Activated CD4-positive, alpha-beta T cell treated with anti-CD3 and anti-CD28 coated beads, Interleukin-2, amount 10 ng/mL, durations not matched to agents 7 days and 5 days (primary cell): ENCODE results near the gene PAK5. TPM values are rescaled to one million over a fixed set of nuclear protein-coding genes. Genes with fewer than 3 reads are reported as not detected.

ENCODE experiments used
- CTCF ChIA-PET: fragments of 350-600 bp; sonication (Branson Sonifier 250); formaldehyde crosslinking; loops from one replicate; lab custom pipeline; 2021; ENCODE audit warnings: antibody characterized with exemption; lab: Charles Lee
- POLR2A ChIA-PET: fragments of 350-600 bp; sonication (Branson Sonifier 250); formaldehyde crosslinking; loops from one replicate; lab custom pipeline; 2021; ENCODE audit warnings: antibody characterized with exemption; lab: Charles Lee
- DNase-seq: peaks from one replicate; pipeline ENCODE4 v3.0.0-alpha.2; 2020
- H3K27ac Mint-ChIP-seq: one replicate; pipeline ENCODE4 v1.8.0; 2021; ENCODE audit warnings: mild to moderate bottlenecking, moderate library complexity, mixed read lengths
- H3K27me3 Mint-ChIP-seq: one replicate; pipeline ENCODE4 v1.8.0; 2021; ENCODE audit warnings: mixed read lengths
- H3K36me3 Mint-ChIP-seq: one replicate; pipeline ENCODE4 v1.8.0; 2021; ENCODE audit warnings: low read depth, mixed read lengths
- H3K4me1 Mint-ChIP-seq: one replicate; pipeline ENCODE4 v1.8.0; 2021; ENCODE audit warnings: mixed read lengths
- H3K4me3 Mint-ChIP-seq: one replicate; pipeline ENCODE4 v1.8.0; 2021; ENCODE audit warnings: mild to moderate bottlenecking, moderate library complexity, mixed read lengths
- H3K9me3 Mint-ChIP-seq: one replicate; pipeline ENCODE4 v1.8.0; 2021; ENCODE audit warnings: mixed read lengths
- total RNA-seq, 2 experiments: library from RNA; stranded (reverse); gene quantifications; one replicate each; pipeline ENCODE4 v1.2.3, GENCODE V29; 2021

The PAK5 gene
- total RNA-seq, 2 experiments from 2014 or later: not detected

GRCh38 chr20:9499126-9499899 lies 339.6 kb downstream of the PAK5 start:
- Mint-ChIP-seq H3K9me3 (peaks cover 7% of the 10 kb centered on the region), H3K4me1 (no peaks in the 10 kb centered on the region), H3K27me3 (no peaks in the 10 kb centered on the region), H3K4me3 (no peak overlapping the region), H3K27ac (no peak overlapping the region), H3K36me3 (no peaks in the 10 kb centered on the region)
- POLR2A ChIA-PET: no interaction called here
- CTCF ChIA-PET: no interaction called here
- no peak for DNase-seq

- CTCF ChIA-PET: no interaction called here
- POLR2A ChIA-PET: no interaction called here
- no peak for DNase-seq
- Mint-ChIP-seq H3K4me1 (no peaks in the 10 kb centered on the region), H3K9me3 (peaks cover 8% of the 10 kb centered on the region), H3K27me3 (no peaks in the 10 kb centered on the region), H3K4me3 (no peak overlapping the region), H3K27ac (no peak overlapping the region), H3K36me3 (no peaks in the 10 kb centered on the region)
Observed at GRCh38 chr20:9498322-9498721, 340.6 kb downstream of the PAK5 start.

- DNase-seq: no peak
- ChIA-PET POLR2A (no interaction called here), CTCF (no interaction called here)
- Mint-ChIP-seq H3K27me3 (no peaks in the 10 kb centered on the region), H3K36me3 (no peaks in the 10 kb centered on the region), H3K4me3 (no peak overlapping the region), H3K9me3 (peaks cover 8% of the 10 kb centered on the region), H3K27ac (no peak overlapping the region), H3K4me1 (no peaks in the 10 kb centered on the region)
Observed at GRCh38 chr20:9496155-9496554, 342.7 kb downstream of the PAK5 start.

- ChIA-PET CTCF (no interaction called here), POLR2A (no interaction called here)
- Mint-ChIP-seq H3K27me3 (no peaks in the 10 kb centered on the region), H3K4me1 (no peaks in the 10 kb centered on the region), H3K4me3 (no peak overlapping the region), H3K9me3 (peaks cover 8% of the 10 kb centered on the region), H3K27ac (no peak overlapping the region), H3K36me3 (no peaks in the 10 kb centered on the region)
- DNase-seq: no peak
Observed at GRCh38 chr20:9495701-9496100, 343.2 kb downstream of the PAK5 start.

- POLR2A ChIA-PET: no interaction called here
- no peaks in the 10 kb centered on the region for H3K36me3 Mint-ChIP-seq
- H3K27ac Mint-ChIP-seq: no peak overlapping the region
- H3K4me3 Mint-ChIP-seq: no peak overlapping the region
- H3K27me3 Mint-ChIP-seq: no peaks in the 10 kb centered on the region
- H3K9me3 Mint-ChIP-seq: peaks cover 8% of the 10 kb centered on the region
- H3K4me1 Mint-ChIP-seq: no peaks in the 10 kb centered on the region
- CTCF ChIA-PET: no interaction called here
- no peak for DNase-seq
Observed at GRCh38 chr20:9493803-9494202, 345.1 kb downstream of the PAK5 start.

GRCh38 chr20:9492067-9492466 lies 346.8 kb downstream of the PAK5 start:
- DNase-seq: no peak
- Mint-ChIP-seq H3K36me3 (no peaks in the 10 kb centered on the region), H3K4me1 (no peaks in the 10 kb centered on the region), H3K9me3 (peaks cover 8% of the 10 kb centered on the region), H3K4me3 (no peak overlapping the region), H3K27ac (no peak overlapping the region), H3K27me3 (no peaks in the 10 kb centered on the region)
- POLR2A ChIA-PET: no interaction called here
- CTCF ChIA-PET: no interaction called here

GRCh38 chr20:9491324-9491723 lies 347.6 kb downstream of the PAK5 start:
- H3K4me3 Mint-ChIP-seq: no peak overlapping the region
- peaks cover 8% of the 10 kb centered on the region for H3K9me3 Mint-ChIP-seq
- ChIA-PET POLR2A (no interaction called here), CTCF (no interaction called here)
- no peaks in the 10 kb centered on the region for H3K27me3 Mint-ChIP-seq
- no peaks in the 10 kb centered on the region for H3K36me3 Mint-ChIP-seq
- no peaks in the 10 kb centered on the region for H3K4me1 Mint-ChIP-seq
- H3K27ac Mint-ChIP-seq: no peak overlapping the region
- no peak for DNase-seq

GRCh38 chr20:9490631-9491030 lies 348.2 kb downstream of the PAK5 start:
- Mint-ChIP-seq H3K4me1 (no peaks in the 10 kb centered on the region), H3K36me3 (no peaks in the 10 kb centered on the region), H3K4me3 (no peak overlapping the region), H3K9me3 (peaks cover 8% of the 10 kb centered on the region), H3K27me3 (no peaks in the 10 kb centered on the region), H3K27ac (no peak overlapping the region)
- ChIA-PET POLR2A (no interaction called here), CTCF (no interaction called here)
- no peak for DNase-seq

- Mint-ChIP-seq H3K4me3 (no peak overlapping the region), H3K27ac (no peak overlapping the region), H3K36me3 (no peaks in the 10 kb centered on the region), H3K27me3 (no peaks in the 10 kb centered on the region), H3K9me3 (peaks cover 8% of the 10 kb centered on the region), H3K4me1 (no peaks in the 10 kb centered on the region)
- POLR2A ChIA-PET: no interaction called here
- CTCF ChIA-PET: no interaction called here
- no peak for DNase-seq
Observed at GRCh38 chr20:9490161-9490560, 348.7 kb downstream of the PAK5 start.

- no peaks in the 10 kb centered on the region for H3K4me1 Mint-ChIP-seq
Observed at GRCh38 chr20:9488063-9488462, 350.8 kb downstream of the PAK5 start.

More at GRCh38 chr20:9488063-9488462, 350.8 kb downstream of the PAK5 start:
- Mint-ChIP-seq H3K27me3 (no peaks in the 10 kb centered on the region), H3K9me3 (no peaks in the 10 kb centered on the region), H3K36me3 (no peaks in the 10 kb centered on the region), H3K4me3 (no peak overlapping the region), H3K27ac (no peak overlapping the region)
- ChIA-PET CTCF (no interaction called here), POLR2A (no interaction called here)
- DNase-seq: no peak

Other genes with a start within 250 kb of the PAK5 start
- 1 to 10 TPM; 6.9 to 8.7 TPM for gene ANKEF1, start 195.9 kb upstream of the PAK5 start, total RNA-seq